Muscle of leg (tissue), 11 donors: ENCODE results near the gene MAOA. TPM values are rescaled to one million over a fixed set of nuclear protein-coding genes. Genes with fewer than 3 reads are reported as not detected.

Source experiments
- DNase-seq: peaks from one replicate; pipeline ENCODE4 v3.0.0; 2013
- H3K27ac ChIP-seq: one replicate; pipeline ENCODE4 v1.5.1; 2013; ENCODE audit warnings: mild to moderate bottlenecking, low read length, control low read depth
- H3K27me3 ChIP-seq: one replicate; pipeline ENCODE4 v1.6.1; 2013; ENCODE audit warnings: low read length; ENCODE audit not compliant: control insufficient read depth, insufficient read depth
- H3K36me3 ChIP-seq: one replicate; pipeline ENCODE4 v1.6.1; 2013; ENCODE audit warnings: low read length; ENCODE audit not compliant: control insufficient read depth, insufficient read depth
- H3K4me1 ChIP-seq: one replicate; pipeline ENCODE4 v1.6.1; 2013; ENCODE audit warnings: low read length; ENCODE audit not compliant: control insufficient read depth, insufficient read depth
- H3K4me3 ChIP-seq: one replicate; pipeline ENCODE4 v1.5.1; 2013; ENCODE audit warnings: low read length, control low read depth
- H3K9me3 ChIP-seq: replicated peaks from 2 replicates; pipeline ENCODE4 v1.6.1; 2013; ENCODE audit warnings: low read depth, low read length; ENCODE audit not compliant: control insufficient read depth
- WGBS: methylation state at CpG from one replicate; pipeline ENCODE4 v1.1.5; 2013; ENCODE audit warnings: missing lambda C conversion rate; ENCODE audit not compliant: insufficient coverage; 5-methylcytosine and 5-hydroxymethylcytosine counted together
- polyA plus RNA-seq, 8 donors: library from polyadenylated mRNA; unstranded; fragments of 120-200 nt; gene quantifications; one replicate each; pipeline versions ENCODE4 v1.2.1 to v1.2.3, GENCODE V29; 2013; ENCODE audit warnings: inconsistent platforms in 1 of 8, low replicate concordance in 1 of 8; ENCODE audit not compliant: insufficient read length in 8 of 8, insufficient read depth in 1 of 8
- total RNA-seq: library from RNA; stranded (reverse); fragments of 120-200 nt; gene quantifications from one replicate; pipeline ENCODE4 v1.2.4, GENCODE V29; 2013

Gene MAOA
- total and polyA plus RNA-seq, 9 donors, result 0.27 to 6.1 (median 0.47) TPM

DNA sequence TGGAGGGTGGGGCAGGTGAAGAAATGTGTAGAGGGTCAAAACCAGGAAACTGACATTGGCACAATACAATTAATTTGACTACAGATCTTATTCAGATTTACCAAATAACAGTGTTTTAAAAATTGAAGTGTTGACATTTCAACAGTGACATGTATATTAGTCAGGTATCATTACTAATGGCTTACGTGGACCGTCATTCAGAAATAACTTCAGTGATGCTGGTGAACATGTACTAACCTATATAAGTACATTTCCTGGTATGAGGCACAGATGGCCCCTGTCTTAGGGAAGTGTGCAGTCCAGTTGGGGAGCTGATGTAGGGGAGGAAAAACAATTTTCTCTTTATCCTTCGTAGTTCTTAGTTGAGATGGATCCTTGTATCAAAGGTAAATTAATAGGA lies 22.3 kb upstream of the MAOA start:
- H3K9me3 ChIP-seq, result no peaks in the 10 kb centered on the region
- no peak overlapping the region for H3K27ac ChIP-seq
- H3K36me3 ChIP-seq, result no peaks in the 10 kb centered on the region
- peaks cover 7% of the 10 kb centered on the region for H3K27me3 ChIP-seq
- no peaks in the 10 kb centered on the region for H3K4me1 ChIP-seq
- no peak for DNase-seq
- no CpG with 5 or more reads among the region's 3 CpGs for WGBS
- H3K4me3 ChIP-seq, result no peak overlapping the region

DNA sequence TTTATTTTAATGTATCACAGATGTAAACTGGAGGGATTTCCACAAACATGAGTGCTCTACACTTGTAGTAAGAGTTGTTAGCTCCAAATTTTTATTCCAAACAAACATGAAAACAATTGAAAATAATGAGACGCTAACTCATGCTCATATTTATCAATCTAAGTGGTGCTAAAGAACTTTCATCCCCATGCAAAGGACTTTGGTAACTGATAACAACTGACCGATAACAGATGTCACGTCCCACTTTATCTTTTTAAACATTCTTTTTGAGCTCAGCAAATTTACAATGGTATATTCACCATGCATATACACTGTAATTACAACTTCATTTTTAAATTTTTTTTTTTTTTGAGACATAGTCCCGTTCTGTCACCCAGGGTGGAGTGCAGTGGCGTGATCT lies 15.6 kb upstream of the MAOA start:
- Histone ChIP-seq H3K9me3 (no peaks in the 10 kb centered on the region), H3K27ac (no peak overlapping the region), H3K27me3 (peaks cover 13% of the 10 kb centered on the region), H3K4me1 (no peaks in the 10 kb centered on the region), H3K36me3 (no peaks in the 10 kb centered on the region), H3K4me3 (no peak overlapping the region)
- no peak for DNase-seq
- 87% methylated on average over 3 of the region's 5 CpGs for WGBS

DNA sequence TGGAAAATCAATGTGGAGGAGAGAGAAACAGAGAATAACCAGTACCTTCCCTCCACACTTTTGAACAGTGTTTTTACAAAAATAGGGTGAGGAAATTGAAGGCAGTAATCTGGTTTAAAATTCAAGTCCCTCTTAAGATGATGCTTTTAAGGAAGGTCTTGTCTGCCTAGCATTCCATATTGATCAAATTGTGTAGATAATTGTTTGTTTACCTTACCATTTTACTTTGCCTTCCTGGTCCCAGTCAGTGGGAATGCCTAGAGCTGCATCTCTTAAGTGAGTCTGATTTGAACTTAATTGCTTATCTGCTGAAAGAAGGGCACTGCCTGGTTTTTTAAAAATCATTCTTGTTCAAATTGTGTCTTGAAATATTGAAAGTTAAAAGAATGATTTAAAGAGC lies 14.4 kb upstream of the MAOA start:
- H3K4me3 ChIP-seq, result no peak overlapping the region
- H3K4me1 ChIP-seq, result no peaks in the 10 kb centered on the region
- no peaks in the 10 kb centered on the region for H3K9me3 ChIP-seq
- DNase-seq, result no peak
- H3K27ac ChIP-seq, result no peak overlapping the region
- no peaks in the 10 kb centered on the region for H3K36me3 ChIP-seq
- peaks cover 13% of the 10 kb centered on the region for H3K27me3 ChIP-seq

DNA sequence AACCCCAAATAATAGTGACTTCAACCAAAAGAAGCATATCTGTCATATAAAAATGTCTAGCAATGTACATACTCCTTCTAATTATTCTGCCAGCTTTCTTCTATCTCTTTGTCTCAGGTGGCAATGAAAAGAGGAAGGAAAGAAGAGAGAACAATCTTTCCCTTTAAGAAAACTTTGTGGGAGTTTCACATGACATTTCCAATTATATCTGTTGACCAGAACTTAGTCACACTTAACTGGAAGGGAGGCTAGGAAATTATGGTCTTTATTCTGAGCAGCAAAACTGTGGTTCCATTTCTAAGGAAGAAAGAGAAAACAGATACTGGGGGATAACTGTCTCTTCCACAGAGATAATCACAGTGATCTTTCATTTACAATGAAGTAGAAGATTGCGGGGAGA lies 12.9 kb upstream of the MAOA start:
- no CpG with 5 or more reads among the region's 1 CpG for WGBS

DNA sequence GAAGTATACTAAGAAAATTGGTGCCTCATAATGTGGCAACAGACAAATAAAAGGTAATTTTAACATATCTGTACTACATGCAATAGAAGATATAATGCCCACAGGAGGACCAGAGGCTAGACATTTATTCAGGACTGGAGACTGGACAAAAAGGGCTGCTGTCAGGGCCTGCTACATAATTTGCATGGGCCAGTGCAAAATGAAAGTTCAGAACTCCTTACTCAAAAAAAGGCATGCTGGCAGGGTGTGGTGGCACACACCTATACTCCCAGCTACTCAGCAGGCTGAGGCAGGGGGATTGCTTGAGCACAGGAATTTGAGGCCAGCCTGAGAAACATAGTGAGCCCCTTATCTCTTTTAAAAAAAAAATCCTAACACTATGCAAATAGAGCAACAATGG lies 12.4 kb upstream of the MAOA start:
- Histone ChIP-seq H3K4me1 (no peaks in the 10 kb centered on the region), H3K27ac (no peak overlapping the region)
- DNase-seq, result no peak

More for the DNA sequence above, 12.9 kb upstream of the MAOA start:
- Histone ChIP-seq H3K4me1 (no peaks in the 10 kb centered on the region), H3K36me3 (no peaks in the 10 kb centered on the region), H3K27ac (no peak overlapping the region), H3K27me3 (peaks cover 11% of the 10 kb centered on the region), H3K9me3 (no peaks in the 10 kb centered on the region), H3K4me3 (no peak overlapping the region)
- no peak for DNase-seq

DNA sequence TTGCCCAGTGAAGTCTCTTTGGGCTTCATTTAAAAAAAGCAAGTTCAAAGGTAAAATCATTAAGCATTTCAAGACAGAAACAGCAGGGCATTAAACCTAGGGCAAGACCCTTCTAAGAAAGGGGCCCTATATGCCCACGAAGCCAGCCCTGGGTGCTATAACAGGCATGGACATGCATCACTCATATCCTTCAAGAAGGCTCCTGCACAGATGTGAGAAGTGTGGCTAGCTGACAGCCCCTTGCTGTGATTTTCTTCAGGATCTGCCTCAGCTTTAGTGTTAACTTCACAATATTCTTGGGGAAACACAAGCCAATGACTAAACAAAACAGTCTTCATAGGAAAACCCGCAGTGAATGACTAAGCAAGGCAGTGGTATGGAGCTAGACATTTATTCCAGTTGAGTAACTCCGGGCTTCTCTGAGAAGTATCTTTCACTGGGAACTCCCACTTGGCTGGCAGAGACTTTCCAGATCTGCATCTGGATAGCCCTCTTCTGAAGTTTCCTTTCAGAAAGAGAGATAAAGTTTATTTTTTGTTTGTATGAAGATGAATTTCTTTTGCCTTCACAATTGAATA lies 11.9 kb upstream of the MAOA start:
- Histone ChIP-seq H3K27ac (no peak overlapping the region), H3K4me1 (no peaks in the 10 kb centered on the region), H3K9me3 (no peaks in the 10 kb centered on the region), H3K27me3 (peaks cover 3% of the 10 kb centered on the region), H3K36me3 (no peaks in the 10 kb centered on the region), H3K4me3 (no peak overlapping the region)
- DNase-seq, result no peak
- WGBS, result 61% methylated on average over 2 of the region's 3 CpGs

More for the DNA sequence above, 12.4 kb upstream of the MAOA start:
- Histone ChIP-seq H3K4me3 (no peak overlapping the region), H3K36me3 (no peaks in the 10 kb centered on the region), H3K27me3 (peaks cover 9% of the 10 kb centered on the region), H3K9me3 (no peaks in the 10 kb centered on the region)

DNA sequence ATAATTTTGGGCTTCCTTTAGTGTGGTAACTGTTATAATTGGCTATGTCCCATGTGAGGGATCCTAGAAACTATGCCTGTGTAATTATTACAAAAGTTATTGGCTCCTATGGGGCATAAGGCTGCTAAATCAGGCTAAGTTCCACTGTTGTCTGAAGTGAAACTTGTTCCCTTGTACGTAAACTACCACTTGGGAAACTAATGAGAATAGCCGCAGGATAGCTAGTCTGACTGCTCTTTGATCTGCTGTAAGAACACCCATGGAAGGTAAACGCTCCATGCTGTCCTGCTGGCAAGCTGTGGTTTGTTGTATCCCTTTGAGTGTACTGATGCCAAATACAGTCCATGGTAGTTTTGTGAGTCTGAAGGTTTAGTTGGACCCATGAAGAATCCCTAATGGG lies 9.3 kb upstream of the MAOA start:
- WGBS, result 67% methylated on average over 2 of the region's 3 CpGs
- H3K27me3 ChIP-seq, result peaks cover 1% of the 10 kb centered on the region
- no peak for DNase-seq
- H3K9me3 ChIP-seq, result no peaks in the 10 kb centered on the region
- no peak overlapping the region for H3K4me3 ChIP-seq
- no peak overlapping the region for H3K27ac ChIP-seq
- H3K36me3 ChIP-seq, result no peaks in the 10 kb centered on the region
- H3K4me1 ChIP-seq, result no peaks in the 10 kb centered on the region

DNA sequence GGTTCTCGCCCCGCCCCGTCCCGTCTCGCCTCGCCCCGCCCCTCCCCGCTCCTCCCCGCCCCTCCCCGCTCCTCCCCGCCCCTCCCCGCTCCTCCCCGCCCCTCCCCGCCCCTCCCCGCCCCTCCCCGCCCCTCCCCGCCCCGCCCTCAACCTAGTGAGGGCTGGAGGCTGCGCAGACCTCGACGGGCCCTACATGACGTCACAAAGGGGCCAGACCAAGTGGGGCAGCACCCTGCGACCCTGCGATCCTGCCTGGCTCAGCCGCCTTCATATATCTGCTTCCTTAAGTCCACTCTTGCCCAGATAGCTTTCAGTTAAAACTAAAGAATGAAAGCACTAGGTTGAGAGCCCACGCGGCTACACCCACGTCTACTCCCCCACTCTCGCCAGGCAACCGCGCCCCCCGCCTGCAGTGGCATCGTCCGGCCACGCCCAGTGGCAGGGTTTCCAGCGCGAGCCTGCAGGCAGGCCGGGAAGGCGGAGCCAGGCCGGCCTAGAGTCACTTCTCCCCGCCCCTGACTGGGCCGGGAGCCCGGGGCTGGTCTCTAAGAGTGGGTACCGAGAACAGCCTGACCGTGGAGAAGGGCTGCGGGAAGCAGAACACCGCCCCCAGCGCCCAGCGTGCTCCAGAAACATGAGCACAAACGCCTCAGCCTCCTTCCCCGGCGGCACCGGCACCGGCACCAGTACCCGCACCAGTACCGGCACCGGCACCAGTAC lies 1.5 kb upstream of the MAOA start:
- peaks cover 12% of the 10 kb centered on the region for H3K4me1 ChIP-seq
- WGBS, result 33% methylated on average over 39 of the region's 57 CpGs
- no peaks in the 10 kb centered on the region for H3K9me3 ChIP-seq

DNA sequence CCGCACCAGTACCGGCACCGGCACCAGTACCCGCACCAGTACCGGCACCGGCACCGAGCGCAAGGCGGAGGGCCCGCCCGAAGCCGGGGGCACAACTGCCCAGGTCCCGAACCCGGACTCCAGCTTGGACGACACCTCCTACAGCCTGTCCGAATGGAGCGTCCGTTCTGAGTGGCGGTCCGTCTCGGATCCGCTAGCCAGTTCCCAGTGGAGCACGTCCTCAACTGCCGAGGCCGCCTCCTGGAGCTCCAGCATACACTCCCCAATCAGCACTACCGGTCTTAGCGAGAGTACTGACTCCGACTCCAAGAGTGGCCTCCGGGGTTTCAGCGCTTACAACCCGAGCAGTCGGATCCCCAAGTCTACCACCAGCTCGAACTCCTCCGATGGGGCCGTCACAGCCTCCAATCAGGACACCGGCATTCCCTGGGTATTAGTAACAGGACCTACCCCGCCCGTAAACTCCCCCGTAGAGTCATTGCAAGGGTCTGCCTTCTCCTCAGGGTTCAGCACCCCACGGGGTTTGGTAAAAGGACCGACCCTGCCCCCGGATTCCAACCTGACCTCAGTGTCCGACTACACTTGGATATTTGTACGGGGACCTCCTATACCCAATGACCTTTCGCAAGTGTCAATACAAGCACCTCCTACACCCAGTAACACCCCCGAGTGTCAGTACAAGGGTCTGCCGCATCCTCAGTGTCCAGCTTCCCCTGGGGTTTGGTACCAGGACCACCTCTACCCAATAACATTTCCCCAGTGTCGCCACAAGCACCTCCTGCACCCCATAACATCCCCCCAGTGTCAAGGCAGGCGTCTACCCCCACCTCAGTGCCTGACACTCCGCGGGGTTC lies 721 bp upstream of the MAOA start:
- Histone ChIP-seq H3K36me3 (no peaks in the 10 kb centered on the region), H3K27ac (peak overlapping the region; percentile 59), H3K9me3 (no peaks in the 10 kb centered on the region), H3K4me3 (peak overlapping the region; percentile 61), H3K27me3 (peaks cover 25% of the 10 kb centered on the region), H3K4me1 (peaks cover 12% of the 10 kb centered on the region)
- DNase-seq, result peak; percentile 34
- 43% methylated on average over 51 of the region's 51 CpGs for WGBS

More for the DNA sequence above, 1.5 kb upstream of the MAOA start:
- Histone ChIP-seq H3K27me3 (peaks cover 22% of the 10 kb centered on the region), H3K36me3 (no peaks in the 10 kb centered on the region), H3K27ac (peak overlapping the region; percentile 67), H3K4me3 (peak overlapping the region; percentile 61)
- peak; percentile 97 for DNase-seq

DNA sequence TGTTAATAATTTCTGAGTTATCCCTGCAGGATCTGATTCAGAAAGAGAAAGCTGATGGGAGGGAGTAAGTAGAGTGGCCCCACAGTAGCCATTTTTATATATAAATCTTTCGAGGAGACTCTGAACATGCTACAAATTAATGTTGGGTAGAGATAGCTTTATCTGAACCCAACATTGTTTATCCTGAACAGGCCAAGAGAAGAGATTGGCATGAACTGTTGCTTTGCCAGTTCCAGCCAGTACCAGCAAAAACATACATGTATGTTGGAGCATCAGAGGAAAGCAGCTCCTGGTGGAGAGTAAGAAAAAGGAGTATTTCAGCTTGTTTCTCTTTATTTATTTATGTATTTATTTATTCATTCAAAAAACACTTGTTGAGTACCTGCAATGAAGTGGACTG lies 1.6 kb downstream of the MAOA start:
- WGBS, result no CpG with 5 or more reads among the region's 1 CpG
- H3K36me3 ChIP-seq, result no peaks in the 10 kb centered on the region
- H3K27me3 ChIP-seq, result peaks cover 22% of the 10 kb centered on the region
- no peak overlapping the region for H3K4me3 ChIP-seq
- peaks cover 12% of the 10 kb centered on the region for H3K4me1 ChIP-seq
- DNase-seq, result no peak
- H3K9me3 ChIP-seq, result no peaks in the 10 kb centered on the region
- no peak overlapping the region for H3K27ac ChIP-seq
